ENCODE data around the gene SCRG1.

DNA sequence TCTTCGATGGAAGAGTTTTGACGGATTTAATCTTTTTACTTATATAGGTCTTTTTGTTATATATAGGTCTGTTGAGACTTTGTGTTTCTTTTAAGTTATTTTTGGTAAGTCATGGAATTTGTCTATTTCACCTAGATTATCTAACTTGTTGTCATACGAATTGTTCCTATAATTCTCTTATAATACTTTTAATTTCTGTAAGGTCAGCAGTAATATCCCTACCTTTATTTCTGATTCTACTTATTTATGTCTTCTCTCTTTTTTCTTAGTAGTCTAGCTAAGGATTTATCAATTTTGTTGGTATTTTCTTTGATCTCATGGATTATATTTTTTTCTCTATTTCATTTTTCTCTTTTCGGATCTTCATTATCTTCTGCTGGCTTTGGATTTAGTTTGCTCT lies 16.6 kb downstream of the SCRG1 start:
- TF ChIP-seq, protein P1, sequence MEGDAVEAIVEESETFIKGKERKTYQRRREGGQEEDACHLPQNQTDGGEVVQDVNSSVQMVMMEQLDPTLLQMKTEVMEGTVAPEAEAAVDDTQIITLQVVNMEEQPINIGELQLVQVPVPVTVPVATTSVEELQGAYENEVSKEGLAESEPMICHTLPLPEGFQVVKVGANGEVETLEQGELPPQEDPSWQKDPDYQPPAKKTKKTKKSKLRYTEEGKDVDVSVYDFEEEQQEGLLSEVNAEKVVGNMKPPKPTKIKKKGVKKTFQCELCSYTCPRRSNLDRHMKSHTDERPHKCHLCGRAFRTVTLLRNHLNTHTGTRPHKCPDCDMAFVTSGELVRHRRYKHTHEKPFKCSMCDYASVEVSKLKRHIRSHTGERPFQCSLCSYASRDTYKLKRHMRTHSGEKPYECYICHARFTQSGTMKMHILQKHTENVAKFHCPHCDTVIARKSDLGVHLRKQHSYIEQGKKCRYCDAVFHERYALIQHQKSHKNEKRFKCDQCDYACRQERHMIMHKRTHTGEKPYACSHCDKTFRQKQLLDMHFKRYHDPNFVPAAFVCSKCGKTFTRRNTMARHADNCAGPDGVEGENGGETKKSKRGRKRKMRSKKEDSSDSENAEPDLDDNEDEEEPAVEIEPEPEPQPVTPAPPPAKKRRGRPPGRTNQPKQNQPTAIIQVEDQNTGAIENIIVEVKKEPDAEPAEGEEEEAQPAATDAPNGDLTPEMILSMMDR (IDR thresholded peaks at IDR 0.05), result no peak
- TF ChIP-seq POLR2A (IDR thresholded peaks at IDR 0.05), result no peak

Data from uterus (tissue), 2 donors.